HCT116 (cell line): ENCODE results near the gene RANGAP1. TPM values are rescaled to one million over a fixed set of nuclear protein-coding genes. Genes with fewer than 3 reads are reported as not detected.

Experiments used
- ATAC-seq: fragments of 200-7000 bp; cut with Tn5 transposase; 2 replicates; pipeline ENCODE4 v1.9.1; 2020; ENCODE audit warnings: mild to moderate bottlenecking, moderate library complexity
- BruUV-seq: library from RNA; stranded (reverse); fragments of 400-500 nt; replicated peaks from 2 replicates; lab custom pipeline; 2021; lab: Mats Ljungman, UMichigan
- CTCF ChIA-PET: fragments of 300-600 bp; sonication (Branson Sonifier 250); formaldehyde crosslinking; loops from one replicate; lab custom pipeline; 2021; ENCODE audit warnings: antibody characterized with exemption; lab: Charles Lee
- POLR2A ChIA-PET: fragments of 300-600, 350-600 bp; sonication (Branson Sonifier 250); formaldehyde crosslinking; loops from one replicate; lab custom pipeline; 2021; ENCODE audit warnings: antibody characterized with exemption; lab: Charles Lee
- RAD21 ChIA-PET, 2 experiments: fragments of 300-600 bp; sonication (Branson Sonifier 250); formaldehyde crosslinking; loops; one replicate each; lab custom pipeline; 2023; ENCODE audit warnings: low total read pairs in 2 of 2; ENCODE audit not compliant: uncharacterized antibody in 2 of 2, unreplicated experiment in 2 of 2, low non-redundant PET in 1 of 2; lab: Charles Lee
- DNase-seq: peaks from one replicate; pipeline ENCODE4 v3.0.0-alpha.2; 2010; ENCODE audit warnings: low read depth, low spot score
- H2AFZ ChIP-seq: fragments of 200-600 bp; shearing (Covaris generic), sonication (generic); 2 replicates; pipeline ENCODE4 v1.6.1; 2017; ENCODE audit warnings: low read depth, mixed run types, mixed read lengths, antibody characterized with exemption, low read length; ENCODE audit not compliant: poor library complexity, severe bottlenecking
- H3K27ac ChIP-seq: 2 replicates; pipeline ENCODE4 v1.5.1; 2012; ENCODE audit warnings: low read depth, low read length
- H3K27me3 ChIP-seq: fragments of 200-600 bp; sonication (generic); 2 replicates; pipeline ENCODE4 v1.6.1; 2016; ENCODE audit warnings: mixed run types, low read length, mixed read lengths; ENCODE audit not compliant: insufficient read depth
- H3K36me3 ChIP-seq, 2 experiments: fragments of 200-500 bp in 1 of 2; fragments of 200-600 bp in 1 of 2; sonication (Bioruptor generic) in 1 of 2; sonication (generic) in 1 of 2; 2 replicates each; pipeline versions ENCODE4 v1.5.1 to v1.6.1; 2014 to 2016; ENCODE audit warnings: low read length in 2 of 2, inconsistent platforms in 1 of 2, mixed read lengths in 1 of 2, mixed run types in 1 of 2; ENCODE audit not compliant: insufficient read depth in 2 of 2, control insufficient read depth in 1 of 2
- H3K4me1 ChIP-seq, 2 experiments: fragments of 200-600 bp in 1 of 2; sonication (generic) in 1 of 2; 2 replicates each; pipeline versions ENCODE4 v1.5.1 to v1.6.1; 2012 to 2017; ENCODE audit warnings: low read length in 2 of 2, inconsistent platforms in 1 of 2, mild to moderate bottlenecking in 1 of 2, mixed read lengths in 1 of 2, mixed run types in 1 of 2, moderate library complexity in 1 of 2; ENCODE audit not compliant: insufficient read depth in 2 of 2, control insufficient read depth in 1 of 2
- H3K4me2 ChIP-seq: fragments of 200-600 bp; sonication (generic); 2 replicates; pipeline ENCODE4 v1.6.1; 2017; ENCODE audit warnings: mixed run types, low read length, mixed read lengths
- H3K4me3 ChIP-seq, 2 experiments: fragments of 200-600 bp in 1 of 2; sonication (generic) in 1 of 2; replicated peaks in 1 of 2; 2 replicates each; pipeline ENCODE4 v1.5.1; 2011 to 2016; ENCODE audit warnings: low read length in 2 of 2, control low read depth in 1 of 2, low read depth in 1 of 2, mild to moderate bottlenecking in 1 of 2, mixed read lengths in 1 of 2, mixed run types in 1 of 2
- H3K79me2 ChIP-seq: fragments of 200-600 bp; sonication (generic); 2 replicates; pipeline ENCODE4 v1.6.1; 2017; ENCODE audit warnings: mild to moderate bottlenecking, mixed run types, low read length, moderate library complexity, mixed read lengths; ENCODE audit not compliant: insufficient read depth
- H3K9ac ChIP-seq: fragments of 200-600 bp; sonication (generic); 2 replicates; pipeline ENCODE4 v1.6.1; 2016; ENCODE audit warnings: low read length, mixed read lengths
- H3K9me2 ChIP-seq: fragments of 200-600 bp; sonication (generic), shearing (Covaris generic); 2 replicates; pipeline ENCODE4 v1.6.1; 2017; ENCODE audit warnings: mixed run types, mild to moderate bottlenecking, moderate library complexity; ENCODE audit not compliant: insufficient read depth
- H3K9me3 ChIP-seq, 2 experiments: fragments of 200-500 bp in 1 of 2; fragments of 200-600 bp in 1 of 2; sonication (Bioruptor generic) in 1 of 2; sonication (generic) in 1 of 2; 2 replicates each; pipeline ENCODE4 v1.6.1; 2014 to 2017; ENCODE audit warnings: low read length in 2 of 2, mixed read lengths in 2 of 2, inconsistent platforms in 1 of 2, low read depth in 1 of 2, mild to moderate bottlenecking in 1 of 2, mixed run types in 1 of 2, moderate library complexity in 1 of 2; ENCODE audit not compliant: control insufficient read depth in 1 of 2, insufficient read depth in 1 of 2
- H4K20me1 ChIP-seq: fragments of 200-600 bp; sonication (generic), shearing (Covaris generic); 2 replicates; pipeline ENCODE4 v1.6.1; 2017; ENCODE audit warnings: mixed run types, mild to moderate bottlenecking, moderate library complexity; ENCODE audit not compliant: insufficient read depth
- CTCF ChIP-seq, 3 experiments: fragments of 200-600 bp in 1 of 3; sonication (generic) in 1 of 3; IDR thresholded peaks in 2 of 3; conservative IDR thresholded peaks in 1 of 3; 2 replicates each; pipeline ENCODE4 v1.5.1; 2012 to 2017; ENCODE audit warnings: low read depth in 2 of 3, low read length in 2 of 3, antibody characterized with exemption in 1 of 3, borderline replicate concordance in 1 of 3, control low read depth in 1 of 3, mild to moderate bottlenecking in 1 of 3, mixed read lengths in 1 of 3, mixed run types in 1 of 3, moderate library complexity in 1 of 3; ENCODE audit not compliant: insufficient read depth in 1 of 3
- EZH2 ChIP-seq: fragments of 200-600 bp; sonication (generic); IDR thresholded peaks from 2 replicates; pipeline ENCODE4 v1.6.1; 2017; ENCODE audit warnings: antibody characterized with exemption, mixed run types
- POLR2A ChIP-seq: IDR thresholded peaks from 2 replicates; pipeline ENCODE4 v1.7.0; 2011; ENCODE audit warnings: borderline replicate concordance; ENCODE audit not compliant: insufficient read depth, insufficient read length; ENCODE audit errors: extremely low read depth
- POLR2AphosphoS5 ChIP-seq: IDR thresholded peaks from 2 replicates; pipeline ENCODE4 v1.6.1; 2011; ENCODE audit warnings: mild to moderate bottlenecking, low read depth, low read length, moderate library complexity
- RAD21 ChIP-seq: IDR thresholded peaks from 2 replicates; pipeline ENCODE4 v1.6.1; 2012; ENCODE audit warnings: low read depth, mild to moderate bottlenecking
- SIN3A ChIP-seq: IDR thresholded peaks from 2 replicates; pipeline ENCODE4 v1.6.1; 2012; ENCODE audit warnings: low read depth
- SP1 ChIP-seq: IDR thresholded peaks from 2 replicates; pipeline ENCODE4 v1.6.1; 2012; ENCODE audit warnings: low read depth
- SRF ChIP-seq: IDR thresholded peaks from 2 replicates; pipeline ENCODE4 v1.6.1; 2012; ENCODE audit warnings: low read depth
- TCF7L2 ChIP-seq: IDR thresholded peaks from 2 replicates; pipeline ENCODE4 v1.7.0; 2011; ENCODE audit warnings: borderline replicate concordance, inconsistent platforms; ENCODE audit not compliant: insufficient read depth, insufficient read length; ENCODE audit errors: extremely low read depth
- ZBTB33 ChIP-seq: IDR thresholded peaks from 2 replicates; pipeline ENCODE4 v1.6.1; 2011; ENCODE audit warnings: mild to moderate bottlenecking, low read length, moderate library complexity; ENCODE audit not compliant: insufficient replicate concordance; ENCODE audit errors: extremely low read depth
- ZFX ChIP-seq: fragments of 450-650 bp; IDR thresholded peaks from 2 replicates; pipeline ENCODE4 v1.6.1; 2017
- intact Hi-C: fragments of 100-400 bp; cut with micrococcal nuclease; formaldehyde crosslinking; loops from 2 replicates; pipeline ENCODE4 v1.10.0; 2022
- total RNA-seq: library from RNA; stranded (reverse); gene quantifications from one replicate; pipeline ENCODE4 v1.2.1, GENCODE V29; 2021; ENCODE audit not compliant: unreplicated experiment
- TF ChIP-seq, protein P1 (sequence below): IDR thresholded peaks from 2 replicates; pipeline ENCODE4 v1.6.1; 2012

Gene RANGAP1
- total RNA-seq, 1 experiment from 2014 or later: 121 TPM

- TF ChIP-seq CTCF (IDR thresholded peaks at IDR 0.05 in 2 of 3, conservative IDR thresholded peaks at IDR 0.05 in 1 of 3; ENCODE audit: borderline replicate concordance in 1 of 3, insufficient read depth in 1 of 3, low read depth in 2 of 3, low read length in 2 of 3) (peak in 2 of 3 experiments; percentile 39 to 52; a peak in 4 of 6 replicates), TCF7L2 (peak; percentile 42), EZH2 (no peak), POLR2AphosphoS5 (peak; percentile 85)
- TF ChIP-seq, all 23 proteins: peak for 8
Measured at GRCh38 chr22:41301085-41302020, 15.4 kb upstream of the RANGAP1 start, which contains the start of gene ZC3H7B (continued).

DNA sequence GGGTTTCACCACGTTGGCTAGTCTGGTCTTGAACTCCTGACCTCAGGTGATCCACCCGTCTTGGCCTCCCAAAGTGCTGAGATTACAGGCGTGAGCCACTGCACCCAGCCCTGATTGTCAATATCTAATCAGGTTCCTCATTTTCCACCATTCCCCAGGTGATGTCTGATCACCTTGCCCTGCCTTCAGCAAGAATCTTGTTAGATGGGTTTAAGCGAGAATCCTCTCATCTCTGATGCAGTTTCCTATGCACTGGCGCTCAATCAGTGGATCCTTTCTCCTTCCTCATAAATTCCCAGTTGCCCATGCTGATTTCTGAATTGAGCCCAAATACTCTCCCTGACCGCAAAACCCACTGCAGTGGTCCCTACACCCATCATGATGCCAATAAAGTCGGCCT is 14.7 kb upstream of the RANGAP1 start:
- Histone ChIP-seq H3K9ac (peak overlapping the region; percentile 98), H3K79me2 (peaks cover 45% of the 10 kb centered on the region), H3K4me3 (peak overlapping the region; percentile 81 to 86), H3K9me2 (no peaks in the 10 kb centered on the region), H3K36me3 (no peaks in the 10 kb centered on the region), H3K27me3 (no peaks in the 10 kb centered on the region), H4K20me1 (no peaks in the 10 kb centered on the region), H3K27ac (no peak overlapping the region), H3K9me3 (no peaks in the 10 kb centered on the region), H3K4me2 (peak overlapping the region; percentile 79), H2AFZ (peak overlapping the region; percentile 83), H3K4me1 (peaks cover 11 to 37% of the 10 kb centered on the region in 2 experiments)
- DNase-seq (no peak), ATAC-seq (no peak)
- TF ChIP-seq ZFX (no peak), SRF (no peak), TCF7L2 (no peak), SIN3A (no peak), SP1 (no peak), POLR2A (no peak), RAD21 (no peak), CTCF (IDR thresholded peaks at IDR 0.05 in 2 of 3, conservative IDR thresholded peaks at IDR 0.05 in 1 of 3; ENCODE audit: borderline replicate concordance in 1 of 3, insufficient read depth in 1 of 3, low read depth in 2 of 3, low read length in 2 of 3) (no peak), ZBTB33 (no peak)
- TF ChIP-seq, protein P1, sequence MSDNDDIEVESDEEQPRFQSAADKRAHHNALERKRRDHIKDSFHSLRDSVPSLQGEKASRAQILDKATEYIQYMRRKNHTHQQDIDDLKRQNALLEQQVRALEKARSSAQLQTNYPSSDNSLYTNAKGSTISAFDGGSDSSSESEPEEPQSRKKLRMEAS: no peak
- BruUV-seq: no TSS peak
- RAD21 ChIA-PET: interaction anchor here in 1 of 2 experiments (0.6 kb wide), 1 partner anchor 81 kb away, joined by 3 read pairs; no protein-coding TSS in a partner anchor
- CTCF ChIA-PET: interaction anchor here (1.0 to 1.2 kb wide), 5 partner anchors 10 to 378 kb away, joined by 3 to 6 read pairs (median 4); no protein-coding TSS in a partner anchor
- intact Hi-C loops: no loop called here
- POLR2A ChIA-PET: interaction anchor here (1.1 kb wide), 1 partner anchor 11 kb away, joined by 5 read pairs; no protein-coding TSS in a partner anchor
